Activated gamma-delta T cell (primary cell): ENCODE results near the gene ZBTB22.
"Not testable (repeated sequence)": the region's sequence is repeated elsewhere in the genome, so short reads cannot be mapped to it uniquely, and the experiment has no call there.

Experiments
- DNase-seq: peaks from one replicate; lab custom pipeline; 2025; lab: John Stamatoyannopoulos, UW
- total RNA-seq, 2 donors: gene quantifications; one replicate each; lab custom pipeline; 2026; lab: John Stamatoyannopoulos, UW

The ZBTB22 gene, protein sequence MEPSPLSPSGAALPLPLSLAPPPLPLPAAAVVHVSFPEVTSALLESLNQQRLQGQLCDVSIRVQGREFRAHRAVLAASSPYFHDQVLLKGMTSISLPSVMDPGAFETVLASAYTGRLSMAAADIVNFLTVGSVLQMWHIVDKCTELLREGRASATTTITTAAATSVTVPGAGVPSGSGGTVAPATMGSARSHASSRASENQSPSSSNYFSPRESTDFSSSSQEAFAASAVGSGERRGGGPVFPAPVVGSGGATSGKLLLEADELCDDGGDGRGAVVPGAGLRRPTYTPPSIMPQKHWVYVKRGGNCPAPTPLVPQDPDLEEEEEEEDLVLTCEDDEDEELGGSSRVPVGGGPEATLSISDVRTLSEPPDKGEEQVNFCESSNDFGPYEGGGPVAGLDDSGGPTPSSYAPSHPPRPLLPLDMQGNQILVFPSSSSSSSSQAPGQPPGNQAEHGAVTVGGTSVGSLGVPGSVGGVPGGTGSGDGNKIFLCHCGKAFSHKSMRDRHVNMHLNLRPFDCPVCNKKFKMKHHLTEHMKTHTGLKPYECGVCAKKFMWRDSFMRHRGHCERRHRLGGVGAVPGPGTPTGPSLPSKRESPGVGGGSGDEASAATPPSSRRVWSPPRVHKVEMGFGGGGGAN
- total RNA-seq = 47.6 to 50.7 reads per million in 2 donors

DNA sequence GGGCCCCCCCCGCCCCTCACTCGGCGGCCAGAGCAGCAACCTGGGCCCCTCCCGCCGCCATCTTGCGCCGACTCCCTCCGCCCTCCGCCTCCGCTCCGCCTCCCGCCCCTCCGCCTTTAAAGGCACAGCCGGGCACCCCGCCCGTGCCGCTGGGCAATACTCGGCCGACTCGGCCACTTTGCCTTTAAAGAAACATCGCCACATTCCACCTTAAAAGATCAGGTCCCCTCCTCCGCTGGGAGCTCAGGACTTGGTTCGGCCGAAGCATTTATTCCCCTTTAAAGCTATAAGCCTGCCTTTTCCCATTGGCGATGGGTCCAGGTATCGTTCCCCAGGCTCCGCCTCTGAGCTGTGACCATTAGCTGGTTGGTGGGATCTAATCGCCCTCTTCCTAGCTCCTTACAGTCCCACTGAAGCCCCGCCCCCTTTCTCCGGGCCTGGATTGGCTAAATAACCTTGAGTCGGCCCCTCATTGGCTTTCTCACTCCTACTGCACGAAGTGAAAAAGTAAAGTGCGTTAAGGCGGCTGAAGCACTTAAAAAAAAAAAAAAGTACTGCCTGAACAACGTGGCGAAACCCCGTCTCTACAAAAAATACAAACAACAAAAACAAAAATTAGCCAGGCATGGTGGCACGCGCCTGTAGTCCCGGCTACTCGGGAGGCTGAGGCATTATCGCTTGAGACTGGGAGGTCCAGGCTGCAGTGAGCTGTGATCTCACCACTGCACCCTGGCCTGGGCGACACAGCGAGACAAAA is at the start of gene ZBTB22:
TSS of gene ZBTB22 (minus strand) at position 76 of the 757 bp plus-strand sequence. CDS start 828 bp downstream, outside the sequence.
- DNase-seq = peak; percentile 84

DNA sequence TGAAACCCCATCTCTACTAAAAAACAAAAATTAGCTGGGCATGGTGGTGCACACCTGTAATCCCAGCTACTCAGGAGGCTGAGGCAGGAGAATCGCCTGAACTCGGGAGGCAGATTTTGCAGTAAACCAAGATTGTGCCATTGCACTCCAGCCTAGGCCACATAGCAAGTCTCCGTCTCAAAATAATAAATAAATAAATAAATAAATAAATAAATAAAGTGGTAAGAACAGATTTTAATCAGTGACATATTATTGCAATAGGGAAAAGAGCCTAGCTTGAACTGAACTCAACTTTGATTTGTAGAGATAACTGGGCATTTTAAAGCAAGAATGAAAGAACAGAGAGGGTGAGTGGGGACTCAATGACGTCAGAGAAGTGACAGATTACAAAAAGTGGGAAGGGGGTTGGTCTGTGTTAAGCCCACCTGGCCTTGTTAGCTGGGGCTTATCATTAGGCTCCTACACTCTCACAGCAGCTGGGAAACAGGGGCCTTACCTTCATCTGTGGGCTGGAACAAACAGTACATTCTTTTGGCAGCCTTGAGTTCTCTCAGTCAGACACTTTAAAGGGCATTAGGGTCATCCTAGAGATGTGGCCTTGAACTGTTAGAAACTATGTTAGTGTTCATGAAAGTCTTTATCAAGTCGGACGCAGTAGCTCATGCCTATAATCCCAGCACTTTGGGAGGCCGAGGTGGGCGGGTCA is 49.6 kb upstream of the ZBTB22 start:
- no peak for DNase-seq

DNA sequence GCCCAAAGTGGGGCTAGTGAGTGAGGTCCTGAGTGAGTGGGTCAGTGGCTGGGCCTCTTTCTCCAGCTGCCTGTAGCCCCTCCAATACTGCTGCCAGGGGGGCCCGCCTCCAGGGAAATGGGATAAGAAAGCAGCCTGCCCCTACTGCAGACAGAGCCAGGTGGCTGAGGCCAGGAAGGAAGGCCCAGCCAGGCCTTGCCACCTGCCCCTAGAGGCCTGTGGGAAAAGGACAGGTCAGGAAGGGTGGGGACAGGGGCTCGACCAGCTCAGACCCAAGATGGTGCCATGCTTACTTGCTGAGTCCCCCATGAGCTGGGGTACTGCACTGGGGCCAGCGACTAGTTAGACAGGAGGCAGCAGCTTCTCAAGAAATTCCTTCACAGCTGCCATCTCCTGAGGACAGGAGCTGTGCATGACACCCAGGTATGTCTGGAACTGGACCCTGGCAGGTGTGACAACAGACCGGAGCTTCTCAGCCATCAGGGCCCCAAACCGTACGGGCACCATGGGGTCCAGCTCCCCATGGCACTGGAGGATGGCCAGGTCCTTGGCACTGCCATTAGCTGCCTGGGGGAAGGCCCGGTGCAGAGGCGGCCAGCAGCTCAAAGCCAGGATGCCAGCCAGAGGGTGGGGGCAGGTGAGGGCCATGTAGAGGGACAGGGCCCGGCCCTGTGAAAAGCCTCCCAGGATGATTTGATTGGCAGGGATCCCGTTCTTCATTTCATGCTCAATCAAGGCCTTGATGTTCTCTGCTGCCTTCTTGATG is 47.8 kb upstream of the ZBTB22 start:
- not testable (repeated sequence) for DNase-seq

DNA sequence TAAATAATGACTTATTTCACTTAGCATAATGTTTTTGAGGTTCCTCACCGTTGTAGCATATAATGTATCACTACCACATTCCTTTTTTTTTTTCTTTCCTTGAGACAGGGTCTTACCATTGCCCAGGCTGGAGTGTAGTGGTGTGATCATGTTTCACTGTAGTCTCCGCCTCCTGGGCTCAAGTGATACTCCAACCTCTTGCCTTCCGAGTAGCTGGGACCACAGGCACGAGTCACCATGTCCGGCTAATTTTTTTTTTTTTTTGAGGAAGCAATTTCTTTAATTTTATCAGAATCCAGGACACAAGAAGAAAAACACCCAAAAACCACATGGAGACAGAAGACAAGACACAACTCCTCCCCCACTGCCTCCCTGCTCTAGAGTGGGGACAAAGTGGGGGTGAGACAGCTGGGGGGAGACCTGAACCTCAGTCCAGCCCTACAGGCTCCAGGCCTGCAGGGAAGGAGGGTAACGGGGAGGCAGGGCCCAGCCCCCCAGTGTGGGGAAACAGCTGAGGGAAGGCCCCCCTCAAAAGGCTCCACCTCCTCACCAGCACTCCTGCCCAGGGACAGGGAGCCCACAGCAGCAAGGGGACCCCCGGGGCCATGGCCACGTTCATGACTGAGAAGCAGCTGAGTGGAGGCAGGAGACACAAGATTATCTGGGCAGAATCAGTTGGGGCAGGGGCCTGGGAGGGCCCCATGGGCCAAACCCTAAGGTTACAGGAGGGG is 47.1 kb upstream of the ZBTB22 start:
- DNase-seq = not testable (repeated sequence)

DNA sequence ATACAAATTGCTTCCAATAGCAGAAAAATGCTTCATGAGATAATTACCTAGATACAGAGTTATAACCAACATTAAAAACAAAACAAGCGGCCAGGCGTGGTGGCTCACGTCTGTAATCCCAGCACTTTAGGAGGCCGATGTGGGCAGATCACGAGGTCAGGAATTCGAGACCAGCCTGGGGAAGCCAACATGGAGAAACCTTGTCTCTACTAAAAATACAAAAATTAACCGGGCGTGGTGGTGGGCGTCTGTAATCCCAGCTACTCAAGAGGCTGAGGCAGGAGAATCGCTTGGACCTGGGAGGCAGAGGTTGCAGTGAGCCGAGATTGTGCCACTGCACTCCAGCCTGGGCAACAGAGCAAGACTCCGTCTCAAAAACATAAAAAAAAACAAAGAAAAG is 45.9 kb upstream of the ZBTB22 start:
- DNase-seq = not testable (repeated sequence)

DNA sequence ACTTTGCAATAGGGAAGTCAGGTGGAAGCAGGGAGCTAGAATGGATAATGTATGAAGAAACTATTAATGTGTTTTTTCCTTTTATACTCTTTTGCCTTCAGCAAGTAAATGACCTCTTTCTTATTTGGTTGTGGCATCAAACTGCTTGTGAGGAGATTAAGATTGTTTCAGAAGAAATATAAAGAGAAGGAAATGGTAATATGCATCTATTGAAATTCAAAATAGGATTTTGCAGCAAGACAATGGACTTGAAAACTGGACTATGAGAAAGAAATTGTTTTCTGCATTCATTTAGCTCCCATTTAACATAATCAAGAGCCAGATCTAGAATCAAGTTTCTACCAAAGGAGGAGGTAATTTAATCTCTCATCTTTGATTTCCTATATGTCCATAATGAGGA is 41.8 kb upstream of the ZBTB22 start:
- DNase-seq = no peak

DNA sequence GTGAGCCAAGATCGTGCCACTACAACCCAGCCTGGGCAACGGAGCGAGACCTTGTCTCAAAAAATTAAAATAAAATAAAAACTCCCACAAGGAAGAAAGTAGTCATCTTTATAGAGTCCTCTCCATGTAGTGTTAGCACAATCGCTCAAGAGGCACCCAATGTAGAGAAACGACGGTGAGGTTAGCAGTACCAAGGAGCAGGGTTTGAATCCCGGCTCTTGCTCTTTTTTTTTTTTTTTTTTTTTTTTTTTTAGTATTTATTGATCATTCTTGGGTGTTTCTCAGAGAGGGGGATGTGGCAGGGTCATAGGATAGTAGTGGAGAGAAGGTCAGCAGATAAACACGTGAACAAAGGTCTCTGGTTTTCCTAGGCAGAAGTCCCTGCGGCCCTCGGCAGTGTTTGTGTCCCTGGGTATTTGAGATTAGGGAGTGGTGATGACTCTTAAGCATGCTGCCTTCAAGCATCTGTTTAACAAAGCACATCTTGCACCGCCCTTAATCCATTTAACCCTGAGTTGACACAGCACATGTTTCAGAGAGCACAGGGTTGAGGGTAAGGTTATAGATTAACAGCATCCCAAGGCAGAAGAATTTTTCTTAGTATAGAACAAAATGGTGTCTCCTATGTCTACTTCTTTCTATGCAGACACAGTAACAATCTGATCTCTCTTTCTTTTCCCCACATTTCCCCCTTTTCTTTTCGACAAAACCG is 39.8 kb upstream of the ZBTB22 start:
- DNase-seq = not testable (repeated sequence)

DNA sequence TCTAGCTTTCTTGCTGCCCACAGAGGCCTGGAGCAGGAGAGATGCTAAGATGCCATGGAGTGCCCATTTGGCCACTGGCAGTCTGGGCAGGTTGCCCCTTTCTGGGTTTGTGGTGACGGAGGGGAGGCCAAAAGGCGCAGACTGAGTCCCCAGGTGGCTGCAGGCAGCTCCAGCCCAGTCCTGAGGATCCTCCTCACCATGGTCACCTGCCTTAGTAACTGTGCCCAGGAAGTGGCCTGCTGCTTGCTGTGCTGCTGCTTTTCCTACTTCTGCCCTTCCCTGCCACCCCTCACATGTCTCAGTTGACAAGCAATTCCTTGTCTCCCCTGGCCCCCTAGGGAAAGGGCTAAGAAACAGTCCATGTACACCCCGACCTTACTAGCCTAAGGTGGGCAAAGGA is 38.8 kb upstream of the ZBTB22 start:
- DNase-seq = no peak

DNA sequence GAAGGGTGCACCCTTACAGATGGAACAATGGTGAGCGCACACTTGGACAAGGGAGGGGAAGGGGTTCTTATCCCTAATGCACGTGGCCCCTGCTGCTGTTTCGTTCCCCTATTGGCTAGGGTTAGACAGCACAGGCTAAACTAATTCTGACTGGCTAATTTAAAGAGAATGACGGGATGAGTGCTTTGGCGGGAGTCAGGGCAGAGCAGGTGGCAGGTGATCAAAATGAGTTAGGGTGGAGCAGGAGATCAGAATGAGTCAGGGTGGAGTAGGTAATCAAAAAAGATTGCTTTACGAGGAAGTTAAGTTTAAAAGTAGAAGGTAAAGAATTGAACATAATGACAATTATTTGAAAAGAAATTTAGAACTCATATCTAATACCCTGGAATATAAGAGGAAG is 38.3 kb upstream of the ZBTB22 start:
- DNase-seq = not testable (repeated sequence)

DNA sequence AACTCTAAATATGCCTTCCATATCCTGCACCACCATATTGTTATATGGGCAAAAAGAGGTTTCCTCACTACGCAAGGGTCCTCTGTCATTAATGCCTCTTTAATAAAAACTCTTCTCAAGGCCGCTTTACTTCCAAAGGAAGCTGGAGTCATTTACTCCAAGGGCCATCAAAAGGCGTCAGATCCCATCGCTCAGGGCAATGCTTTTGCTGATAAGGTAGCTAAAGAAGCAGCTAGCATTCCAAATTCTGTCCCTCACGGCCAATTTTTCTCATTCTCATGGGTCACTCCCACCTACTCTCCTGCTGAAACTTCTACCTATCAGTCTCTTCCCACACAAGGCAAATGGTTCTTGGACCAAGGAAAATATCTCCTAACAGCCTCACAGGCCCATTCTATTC is 30.3 kb upstream of the ZBTB22 start:
- DNase-seq = no peak

DNA sequence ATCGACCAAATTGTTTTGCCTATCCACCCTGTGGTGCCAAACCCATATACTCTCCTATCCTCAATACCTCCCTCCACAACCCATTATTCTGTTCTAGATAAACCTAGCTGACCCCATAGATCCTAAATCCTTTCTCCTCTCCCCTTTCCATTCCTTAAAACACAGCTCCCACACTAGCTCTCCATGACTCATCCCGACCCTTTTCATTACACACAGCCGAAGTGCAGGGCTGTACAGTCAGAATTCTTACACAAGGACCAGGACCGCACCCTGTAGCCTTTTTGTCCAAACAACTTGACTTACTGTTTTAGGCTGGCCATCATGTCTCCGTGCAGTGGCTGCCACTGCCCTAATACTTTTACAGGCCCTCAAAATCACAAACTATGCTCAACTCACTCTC is 29.4 kb upstream of the ZBTB22 start:
- DNase-seq = not testable (repeated sequence)

DNA sequence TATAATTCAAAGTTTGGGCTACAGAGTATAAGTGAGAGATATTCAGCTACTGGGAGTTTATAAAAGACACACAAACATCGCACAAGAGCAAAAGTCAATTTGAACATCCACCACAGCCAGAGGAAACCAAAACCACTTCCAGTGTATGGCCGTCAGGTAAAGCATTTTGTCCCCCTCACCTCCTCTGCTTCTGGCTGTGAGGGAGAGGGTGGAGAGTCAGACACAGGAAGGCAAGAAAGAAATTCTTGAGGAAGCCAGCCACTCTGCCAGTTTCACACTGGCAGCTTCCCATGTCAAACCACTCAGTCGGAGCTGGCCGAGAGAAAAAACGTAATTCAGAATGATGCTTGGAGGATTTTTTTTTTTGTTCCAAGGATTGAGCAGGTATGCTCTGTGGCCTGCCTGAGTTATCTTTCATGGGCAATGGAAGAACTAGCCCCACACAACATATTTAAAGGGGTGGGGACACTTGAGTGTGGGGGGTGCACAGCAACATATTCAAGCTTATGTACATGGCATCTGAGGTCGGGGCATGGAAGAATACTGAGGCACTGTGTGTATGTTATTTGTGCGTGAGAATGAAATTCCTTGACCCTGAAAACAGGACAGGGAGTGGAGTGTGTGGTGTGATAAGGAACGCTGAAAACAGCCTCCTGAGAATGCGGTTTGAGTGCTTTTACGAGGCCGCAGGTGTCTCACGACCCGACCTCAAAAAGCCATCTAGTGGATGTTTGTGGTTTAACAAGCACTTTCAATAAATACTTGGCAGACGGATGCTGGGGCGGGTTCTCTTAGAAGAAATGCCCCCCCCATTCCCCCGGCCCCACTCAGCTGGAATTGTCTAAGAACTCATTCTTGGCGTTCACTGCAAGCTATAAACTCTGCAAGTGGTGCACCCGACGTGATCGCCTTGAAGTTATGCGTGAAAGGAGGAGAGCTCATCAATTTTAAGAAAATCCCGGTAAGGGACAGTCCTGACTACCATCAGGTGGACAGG is 27.5 kb upstream of the ZBTB22 start:
- DNase-seq = no peak

DNA sequence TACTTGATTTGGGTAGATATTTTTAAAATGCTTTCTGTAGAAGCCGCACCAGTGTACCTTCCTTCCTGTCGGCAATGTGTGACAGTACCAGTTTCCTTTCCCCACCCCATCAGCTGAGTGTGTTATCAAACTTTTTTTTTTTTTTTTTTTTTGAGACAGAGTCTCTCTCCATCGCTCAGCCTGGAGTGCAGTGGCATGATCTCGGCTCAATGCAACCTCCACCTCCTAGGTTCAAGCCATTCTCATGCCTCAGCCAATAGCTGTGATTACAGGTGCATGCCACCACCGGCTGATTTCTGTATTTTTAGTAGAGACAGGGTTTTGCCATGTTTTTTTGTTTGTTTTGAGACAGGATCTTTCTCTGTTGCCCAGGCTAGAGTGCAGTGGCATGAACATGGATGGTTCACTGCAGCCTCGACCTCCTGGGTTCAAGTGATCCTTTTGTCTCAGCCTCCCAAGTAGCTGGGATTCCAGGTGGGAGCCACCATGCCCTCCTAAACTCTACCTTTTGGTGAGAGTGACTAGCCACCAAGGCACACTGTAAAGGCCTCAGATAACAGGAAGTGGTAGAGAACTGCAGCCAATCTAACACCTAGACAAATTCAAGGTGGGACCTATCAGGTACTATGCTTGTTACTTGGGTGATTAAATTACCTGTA is 26.5 kb upstream of the ZBTB22 start:
- DNase-seq = no peak

DNA sequence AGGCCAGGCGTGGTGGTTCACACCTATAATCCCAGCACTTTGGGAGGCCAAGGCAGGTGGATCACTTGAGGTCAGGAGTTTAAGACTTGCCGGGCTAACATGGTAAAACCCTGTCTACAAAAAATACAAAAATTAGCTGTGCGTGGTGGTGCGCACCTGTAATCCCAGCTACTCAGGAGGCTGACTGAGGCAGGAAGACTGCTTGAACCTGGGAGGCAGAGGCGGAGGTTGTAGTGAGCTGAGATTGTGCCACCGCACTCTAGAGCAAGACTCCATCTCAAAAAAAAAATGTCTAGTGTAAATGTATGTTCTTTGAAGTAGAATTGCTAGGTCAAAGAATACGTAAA is 26.0 kb upstream of the ZBTB22 start:
- DNase-seq = not testable (repeated sequence)

DNA sequence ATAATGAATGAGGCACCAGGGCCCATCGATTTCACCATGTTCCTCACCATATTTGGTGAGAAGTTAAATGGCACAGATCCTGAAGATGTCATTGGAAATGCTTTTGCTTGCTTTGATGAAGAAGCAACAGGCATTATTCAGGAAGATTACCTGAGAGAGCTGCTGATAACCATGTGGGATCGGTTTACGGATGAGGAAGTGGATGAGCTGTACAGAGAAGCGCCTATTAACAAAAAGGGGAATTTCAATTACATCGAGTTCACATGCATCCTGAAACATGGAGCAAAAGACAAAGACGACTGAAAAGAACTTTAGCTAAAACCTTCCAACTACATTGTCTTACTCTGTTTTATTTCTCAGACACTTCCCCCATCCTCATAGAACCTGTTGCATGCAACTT is 21.6 kb upstream of the ZBTB22 start:
- no peak for DNase-seq

DNA sequence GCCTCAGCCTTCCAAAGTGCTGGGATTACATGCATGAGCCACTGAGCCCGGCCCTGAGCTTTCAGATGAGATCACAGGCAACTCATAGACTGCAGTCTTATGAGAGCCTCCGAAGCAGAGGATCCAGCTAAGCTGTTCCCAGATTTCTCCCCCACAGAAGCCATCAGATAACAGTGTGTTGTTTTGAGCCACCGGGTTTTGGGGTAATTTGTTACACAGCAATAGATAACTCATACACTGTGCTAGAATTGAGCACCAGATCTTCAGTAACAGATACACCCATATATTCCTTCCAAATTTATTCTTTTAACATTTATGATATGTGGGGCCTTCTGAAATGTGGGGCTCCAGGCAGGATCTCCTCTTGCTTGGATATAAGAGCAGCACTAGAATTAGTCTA is 19.0 kb upstream of the ZBTB22 start:
- DNase-seq = no peak

DNA sequence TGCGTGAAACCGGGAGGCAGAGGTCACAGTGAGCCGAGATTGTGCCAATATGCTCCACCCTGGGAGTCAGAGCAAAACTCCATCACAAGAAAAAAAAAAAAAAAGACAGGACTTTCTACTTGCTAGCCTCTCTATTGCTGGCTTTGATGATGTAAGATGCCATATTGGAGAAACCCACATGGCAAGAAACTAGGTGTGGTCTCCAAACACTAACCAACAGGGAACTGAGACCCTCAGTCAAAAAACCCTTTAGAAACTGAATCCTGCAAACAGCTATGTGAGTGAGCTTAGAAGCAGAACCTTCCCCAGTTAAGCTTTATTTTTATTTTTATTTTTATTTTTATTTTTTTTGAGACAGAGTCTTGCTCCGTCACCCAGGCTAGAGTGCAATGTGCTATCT is 18.4 kb upstream of the ZBTB22 start:
- no peak for DNase-seq

DNA sequence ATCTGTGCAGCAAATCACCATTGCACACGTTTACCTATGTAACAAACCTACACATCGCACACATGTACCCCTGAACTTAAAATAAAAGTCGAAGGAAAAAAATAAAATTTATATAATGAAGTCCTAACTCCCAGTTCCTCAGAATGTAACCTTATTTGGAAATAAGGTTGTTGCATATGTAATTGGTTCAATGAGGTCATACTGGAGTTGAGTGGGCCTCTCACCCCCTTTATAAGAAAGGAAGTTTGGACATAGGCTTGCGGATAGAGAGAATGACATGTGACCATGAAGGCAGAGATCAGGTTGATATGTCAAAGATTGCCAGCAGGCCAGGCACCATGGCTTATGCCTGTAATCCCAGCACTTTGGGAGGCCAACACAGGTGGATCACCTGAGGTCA is 16.1 kb upstream of the ZBTB22 start:
- DNase-seq = no peak
